ENCODE measurements around the gene OTOF.

Gene OTOF

DNA sequence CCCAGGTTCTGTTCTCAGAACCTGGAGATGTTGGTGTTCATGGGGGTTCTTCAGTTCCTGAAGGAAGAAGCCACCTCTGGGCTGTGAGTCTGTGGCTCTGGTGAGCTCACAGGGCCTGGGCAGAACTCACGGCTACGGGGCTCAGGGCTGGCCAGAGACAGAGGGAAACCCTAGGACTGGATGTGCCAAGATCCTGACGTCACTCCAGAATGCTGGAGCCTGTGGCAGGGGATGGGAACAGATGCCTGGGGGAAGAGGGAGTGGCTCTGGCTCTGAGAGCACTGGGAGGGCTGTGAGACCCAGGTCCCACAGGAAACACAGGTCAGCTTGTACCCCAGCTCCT, at the start of gene OTOF:
Gene OTOF (minus strand): TSS at position 214 of the 343 bp plus-strand sequence.
- TF ChIP-seq, protein P1, sequence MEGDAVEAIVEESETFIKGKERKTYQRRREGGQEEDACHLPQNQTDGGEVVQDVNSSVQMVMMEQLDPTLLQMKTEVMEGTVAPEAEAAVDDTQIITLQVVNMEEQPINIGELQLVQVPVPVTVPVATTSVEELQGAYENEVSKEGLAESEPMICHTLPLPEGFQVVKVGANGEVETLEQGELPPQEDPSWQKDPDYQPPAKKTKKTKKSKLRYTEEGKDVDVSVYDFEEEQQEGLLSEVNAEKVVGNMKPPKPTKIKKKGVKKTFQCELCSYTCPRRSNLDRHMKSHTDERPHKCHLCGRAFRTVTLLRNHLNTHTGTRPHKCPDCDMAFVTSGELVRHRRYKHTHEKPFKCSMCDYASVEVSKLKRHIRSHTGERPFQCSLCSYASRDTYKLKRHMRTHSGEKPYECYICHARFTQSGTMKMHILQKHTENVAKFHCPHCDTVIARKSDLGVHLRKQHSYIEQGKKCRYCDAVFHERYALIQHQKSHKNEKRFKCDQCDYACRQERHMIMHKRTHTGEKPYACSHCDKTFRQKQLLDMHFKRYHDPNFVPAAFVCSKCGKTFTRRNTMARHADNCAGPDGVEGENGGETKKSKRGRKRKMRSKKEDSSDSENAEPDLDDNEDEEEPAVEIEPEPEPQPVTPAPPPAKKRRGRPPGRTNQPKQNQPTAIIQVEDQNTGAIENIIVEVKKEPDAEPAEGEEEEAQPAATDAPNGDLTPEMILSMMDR (conservative IDR thresholded peaks at IDR 0.05; ENCODE audit: low read depth, low read length) = no peak
- H3K4me3 ChIP-seq (ENCODE audit: low read length) = no peak within 1 kb of the TSS
- peak; percentile 24 for DNase-seq (ENCODE audit: low read depth)

DNA sequence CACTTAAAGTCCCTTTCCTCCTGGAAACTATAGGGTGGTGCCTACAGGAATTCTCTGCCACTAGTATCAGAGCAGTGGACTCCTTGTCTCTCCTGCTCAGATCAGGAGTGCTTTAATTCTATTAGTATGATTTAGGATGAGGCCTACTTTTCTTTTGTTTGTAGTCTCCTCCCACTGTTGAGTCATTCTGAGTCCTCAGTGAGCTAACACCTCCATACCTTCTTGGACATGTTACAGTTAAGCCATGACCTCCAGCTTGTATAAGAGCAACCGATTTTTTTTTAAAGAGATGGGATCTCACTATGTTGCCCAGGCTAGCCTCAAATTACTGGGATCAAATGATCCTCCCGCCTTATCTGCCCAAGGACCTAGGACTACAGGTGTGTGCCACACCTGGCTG, 48.7 kb upstream of the OTOF start:
- H3K4me3 ChIP-seq (ENCODE audit: low read length) = no peak overlapping the region
- TF ChIP-seq, protein P1 (conservative IDR thresholded peaks at IDR 0.05; ENCODE audit: low read depth, low read length) = no peak
- no peak for DNase-seq (ENCODE audit: low read depth)

DNA sequence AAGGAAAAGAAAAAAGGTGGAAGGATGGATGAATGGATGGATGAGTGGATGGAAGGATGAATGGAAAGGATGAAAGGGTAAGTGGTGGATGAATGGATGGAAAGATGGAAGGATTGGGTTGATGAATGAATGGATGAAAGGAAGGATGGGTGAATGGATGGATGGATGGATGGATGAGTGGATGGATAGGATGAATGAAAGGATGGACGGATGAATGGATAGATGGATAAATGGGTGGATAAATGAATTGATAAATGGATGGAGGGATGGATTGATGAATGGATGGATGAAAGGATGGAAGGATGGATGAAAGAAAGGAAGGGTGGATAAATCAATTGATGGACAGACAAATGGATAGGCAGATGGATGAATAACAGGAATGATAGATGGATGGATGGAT, 48.2 kb upstream of the OTOF start:
- no peak for DNase-seq (ENCODE audit: low read depth)
- no peak overlapping the region for H3K4me3 ChIP-seq (ENCODE audit: low read length)
- TF ChIP-seq, protein P1 (conservative IDR thresholded peaks at IDR 0.05; ENCODE audit: low read depth, low read length) = no peak

DNA sequence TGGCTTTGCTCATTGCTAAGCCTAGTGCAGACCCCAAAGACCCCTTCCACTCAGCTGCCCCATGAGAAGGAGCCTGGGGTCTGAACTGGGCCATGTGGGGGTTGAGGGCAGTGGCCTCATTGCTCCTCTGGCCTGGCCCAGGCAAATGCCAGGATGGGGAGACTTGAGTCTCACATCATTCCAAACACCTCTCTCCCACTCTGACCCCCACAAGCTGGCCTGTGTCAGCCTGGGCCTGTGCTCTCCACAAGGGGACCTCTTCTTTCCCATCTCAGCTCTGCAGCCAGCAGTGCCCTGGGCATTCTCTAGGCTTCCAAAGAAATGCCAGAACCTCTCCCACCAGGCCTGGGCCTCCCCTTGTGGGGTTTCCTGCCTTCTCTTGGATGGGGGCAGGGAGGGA, 45.8 kb upstream of the OTOF start:
- DNase-seq (ENCODE audit: low read depth) = no peak
- no peak overlapping the region for H3K4me3 ChIP-seq (ENCODE audit: low read length)
- TF ChIP-seq, protein P1 (conservative IDR thresholded peaks at IDR 0.05; ENCODE audit: low read depth, low read length) = no peak

DNA sequence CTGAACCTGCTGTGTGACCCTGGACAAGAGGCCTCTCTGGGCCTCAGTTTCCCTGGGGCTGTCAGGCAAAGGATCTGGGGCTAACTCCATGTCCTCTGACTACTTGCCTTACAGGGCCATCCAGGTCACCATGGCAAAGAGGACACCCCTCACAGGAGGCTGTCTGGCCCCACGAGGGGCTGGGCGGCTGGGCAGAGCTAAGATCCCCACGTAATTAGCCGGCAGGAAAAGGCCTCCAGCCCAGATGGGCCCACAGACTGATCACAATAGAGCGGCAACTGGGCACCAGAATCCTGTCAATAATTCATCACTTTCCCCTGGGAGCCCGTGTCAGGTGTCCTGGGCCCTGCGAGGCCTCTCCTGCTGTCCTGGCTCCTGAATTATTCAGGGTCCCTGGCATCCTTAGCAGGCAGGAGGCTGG, 44.8 kb upstream of the OTOF start:
- TF ChIP-seq, protein P1 (conservative IDR thresholded peaks at IDR 0.05; ENCODE audit: low read depth, low read length) = no peak
- no peak overlapping the region for H3K4me3 ChIP-seq (ENCODE audit: low read length)
- DNase-seq (ENCODE audit: low read depth) = no peak

DNA sequence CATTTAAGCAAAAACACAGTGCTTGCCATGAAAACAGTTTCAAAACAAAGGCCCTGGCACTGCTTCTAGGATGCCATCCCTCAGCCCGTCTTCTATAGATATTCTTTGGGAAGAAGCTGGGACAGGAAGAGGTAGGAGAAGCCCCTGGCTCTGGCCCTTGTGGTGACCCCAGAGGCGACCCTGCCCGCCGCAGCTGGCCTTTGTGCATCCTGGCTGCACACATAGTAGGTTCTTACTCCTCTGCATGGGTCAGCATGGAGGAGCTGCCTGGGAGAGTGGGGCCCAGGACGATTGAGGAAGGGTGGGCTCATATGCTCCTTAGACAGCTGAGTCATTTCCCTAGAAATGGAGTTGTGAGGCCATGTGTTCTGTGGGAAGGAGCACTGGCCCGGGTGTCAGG, 44.4 kb upstream of the OTOF start:
- no peak overlapping the region for H3K4me3 ChIP-seq (ENCODE audit: low read length)
- TF ChIP-seq, protein P1 (conservative IDR thresholded peaks at IDR 0.05; ENCODE audit: low read depth, low read length) = no peak
- DNase-seq (ENCODE audit: low read depth) = no peak

DNA sequence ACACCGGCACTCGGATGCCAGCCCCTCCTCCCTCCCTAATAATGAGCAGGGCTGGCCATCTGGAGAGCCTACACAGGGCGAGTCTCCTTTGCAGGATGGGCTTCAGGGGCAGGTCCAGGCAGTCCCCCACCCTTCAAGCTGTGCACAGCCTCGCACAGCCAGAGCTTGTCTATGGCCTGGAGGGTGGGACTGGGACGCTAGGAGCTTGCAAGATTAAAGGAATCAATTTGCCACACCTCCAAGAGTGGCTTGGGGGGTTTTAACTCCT, 43.9 kb upstream of the OTOF start:
- DNase-seq (ENCODE audit: low read depth) = no peak
- no peak overlapping the region for H3K4me3 ChIP-seq (ENCODE audit: low read length)
- TF ChIP-seq, protein P1 (conservative IDR thresholded peaks at IDR 0.05; ENCODE audit: low read depth, low read length) = no peak

Measured in retinal pigment epithelial cell (primary cell).